DMS79 (cell line): ENCODE data around the gene PARD3B.
A peak's percentile ranks its signal among the peaks of the same experiment; 100 is the strongest.

Source experiments
- DNase-seq: peaks from one replicate; lab custom pipeline; 2025; lab: John Stamatoyannopoulos, UW

The PARD3B gene

DNA sequence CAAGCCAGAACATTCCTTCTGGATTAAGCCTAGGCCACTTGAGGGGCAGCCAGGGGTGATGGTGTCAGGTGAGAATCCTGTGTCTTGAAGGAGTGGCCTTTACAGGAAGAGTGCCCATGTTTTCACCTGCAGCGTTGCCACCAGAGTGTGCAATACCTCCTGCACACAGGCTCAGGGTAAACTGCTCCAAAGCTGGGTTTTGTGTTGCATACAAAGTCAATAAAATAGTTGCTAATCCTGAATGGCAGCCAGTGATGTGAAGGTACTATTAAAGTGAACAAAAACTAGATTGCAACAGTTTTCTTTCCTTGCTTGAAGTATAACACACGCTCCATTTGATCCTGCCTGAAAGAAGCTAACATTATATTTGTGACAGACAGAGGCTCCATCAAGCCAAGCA is 1072.6 kb downstream of the PARD3B start:
- no peak for DNase-seq

DNA sequence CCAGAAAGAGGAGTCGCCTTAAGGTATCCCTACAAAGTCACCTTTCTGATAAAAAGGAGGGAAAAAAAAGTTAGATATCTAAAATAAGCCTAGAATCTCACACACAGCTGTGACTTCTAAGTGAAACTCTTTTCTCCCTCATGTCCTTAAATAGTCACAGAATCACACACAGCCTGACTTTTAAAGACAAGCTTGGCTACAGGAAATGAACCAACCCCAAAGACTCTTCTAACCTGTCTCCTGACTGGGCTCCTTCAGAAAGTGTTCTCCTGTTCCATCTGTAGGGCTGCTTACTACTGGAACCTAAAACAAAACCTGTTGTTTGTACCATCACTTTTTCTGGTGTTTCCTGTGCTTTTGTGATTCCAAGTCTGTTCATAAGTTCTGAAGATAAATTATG is 1074.3 kb downstream of the PARD3B start:
- DNase-seq: no peak

DNA sequence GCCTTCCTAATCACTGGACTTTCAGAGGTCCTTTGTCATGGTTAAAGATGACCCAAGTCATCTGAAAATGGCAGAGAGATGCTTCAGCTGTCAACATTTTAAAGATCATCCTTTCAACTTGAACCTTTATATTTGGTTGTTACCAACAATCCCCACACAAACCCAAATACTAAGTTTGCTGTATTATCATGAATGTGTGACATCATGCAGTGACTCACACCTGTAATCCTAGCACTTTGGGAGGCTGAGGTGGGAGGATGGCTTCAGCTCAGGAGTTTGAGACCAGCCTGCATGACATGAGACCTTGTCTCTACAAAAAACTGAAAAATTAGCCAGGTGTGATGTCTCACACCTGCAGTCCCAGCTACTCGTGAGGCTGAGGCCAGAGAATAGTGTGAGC is 1081.8 kb downstream of the PARD3B start:
- no peak for DNase-seq

DNA sequence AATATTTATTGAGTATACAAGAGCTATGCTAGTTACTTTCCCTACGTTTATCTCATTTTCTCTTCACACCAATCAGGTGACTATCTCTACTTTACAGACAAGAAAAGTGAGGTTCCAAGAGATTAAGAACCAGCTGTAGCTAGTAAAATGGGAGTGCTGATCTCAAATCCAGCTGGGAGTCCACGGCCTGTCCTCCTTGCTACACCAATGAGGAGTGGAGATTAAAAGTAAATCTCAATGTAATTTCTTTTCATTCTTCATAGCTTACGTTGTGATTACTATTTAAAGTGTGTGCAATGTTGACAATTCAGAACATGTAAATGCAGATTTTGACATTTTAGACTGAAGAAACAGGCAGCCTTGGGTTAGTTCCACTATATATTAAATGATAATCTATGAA is 1083.1 kb downstream of the PARD3B start:
- no peak for DNase-seq

DNA sequence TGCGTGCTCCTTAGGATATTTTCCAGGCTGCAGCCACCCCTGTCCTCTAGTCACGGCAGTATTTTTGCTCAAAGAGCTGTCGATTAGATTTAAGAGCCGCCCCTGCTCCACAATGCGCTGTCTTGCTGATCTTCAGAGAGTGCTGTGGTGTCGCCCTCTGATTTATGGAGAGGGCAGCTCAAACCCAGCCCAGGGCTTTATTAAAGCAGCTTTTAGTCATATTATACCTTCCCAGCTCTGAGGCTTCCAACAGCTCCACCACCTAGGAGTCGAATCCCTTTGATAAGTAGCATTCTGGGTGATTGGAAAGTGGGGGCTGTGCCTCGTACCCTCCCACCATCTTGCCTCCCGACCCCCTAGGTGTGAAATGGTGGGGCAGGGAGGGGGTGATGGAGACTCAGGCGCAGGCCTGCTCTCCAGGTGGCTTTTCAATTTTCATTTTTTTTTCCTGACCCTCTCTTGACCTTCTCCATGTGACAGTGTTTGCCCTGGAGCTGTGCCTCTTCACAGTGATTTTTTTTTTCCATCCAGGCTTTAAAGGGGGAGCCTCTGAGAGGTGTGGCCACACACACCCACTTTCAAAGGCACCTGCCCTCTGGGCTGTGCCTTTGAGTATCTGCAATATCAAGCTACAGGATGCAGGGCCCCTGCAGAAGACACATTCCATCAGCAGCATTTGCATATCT is 1084.0 kb downstream of the PARD3B start:
- no peak for DNase-seq

GRCh38 chr2:205633994-205634393 is 1088.7 kb downstream of the PARD3B start:
- no peak for DNase-seq

DNA sequence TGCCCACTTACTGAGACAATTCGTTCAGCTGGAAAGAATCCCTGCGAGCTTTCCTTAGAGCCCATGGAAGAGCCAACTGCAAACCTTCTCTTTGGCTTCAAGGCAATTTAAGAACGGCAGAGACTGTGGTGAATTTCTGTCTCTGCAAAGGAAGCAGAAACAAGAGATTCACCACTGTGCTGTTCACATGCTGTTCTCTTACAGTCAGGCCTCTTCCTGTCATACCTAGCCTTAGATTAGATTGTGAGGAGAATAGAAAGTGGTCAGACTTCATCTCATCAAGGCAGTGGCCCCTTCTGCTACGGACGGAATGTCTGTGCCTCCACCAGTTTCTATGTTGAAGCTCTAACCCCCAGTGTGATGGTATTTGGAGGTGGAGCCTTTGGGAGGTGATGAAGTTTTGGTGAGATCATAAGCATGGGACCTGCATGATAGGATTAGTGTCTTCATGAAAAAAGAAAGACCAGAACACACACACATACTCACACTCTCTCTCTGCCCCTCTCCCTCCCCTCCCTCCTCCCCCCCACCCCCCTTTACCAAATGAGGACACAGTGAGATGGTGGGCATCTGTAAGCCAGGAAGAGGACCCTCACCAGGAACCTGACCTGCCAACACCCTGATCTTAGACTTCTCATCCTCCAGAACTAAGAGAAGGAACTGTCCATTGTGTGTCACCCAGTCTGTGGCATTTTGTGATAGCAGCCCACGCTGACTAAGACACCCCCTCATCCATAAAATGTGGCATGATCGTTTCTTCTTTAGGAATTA is 1091.5 kb downstream of the PARD3B start:
- no peak for DNase-seq

GRCh38 chr2:205637320-205637602 is 1092.0 kb downstream of the PARD3B start:
- DNase-seq: no peak

- no peak for DNase-seq
Observed at GRCh38 chr2:205637779-205638503, 1092.7 kb downstream of the PARD3B start.

- no peak for DNase-seq
Observed at GRCh38 chr2:205640716-205641115, 1095.4 kb downstream of the PARD3B start.

- no peak for DNase-seq
Observed at GRCh38 chr2:205642599-205643356, 1097.5 kb downstream of the PARD3B start.

GRCh38 chr2:205643391-205643885 is 1098.2 kb downstream of the PARD3B start:
- no peak for DNase-seq

DNA sequence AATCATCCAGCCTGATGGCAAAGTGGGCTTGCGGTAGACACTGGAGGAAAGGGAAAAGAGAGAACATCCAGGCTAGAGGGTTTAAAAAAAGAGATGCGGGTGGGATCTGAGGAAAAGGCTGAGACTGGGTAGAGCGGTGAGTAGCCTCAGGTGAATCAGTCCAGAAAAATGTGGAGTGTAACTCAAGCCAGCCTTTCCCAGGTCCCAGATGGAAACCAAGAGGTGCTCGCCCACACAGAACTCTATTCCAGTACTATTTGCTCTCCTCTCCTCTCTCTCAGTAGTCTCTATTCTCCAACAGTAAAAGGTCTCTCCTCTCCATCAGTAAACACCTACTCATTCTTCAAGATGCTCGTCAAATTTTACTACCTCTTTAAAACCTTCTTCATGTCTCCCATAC is 1098.7 kb downstream of the PARD3B start:
- peak; percentile 50 for DNase-seq

- no peak for DNase-seq
Observed at GRCh38 chr2:205646680-205647079, 1101.4 kb downstream of the PARD3B start.

GRCh38 chr2:205650450-205650849 is 1105.2 kb downstream of the PARD3B start:
- no peak for DNase-seq

DNA sequence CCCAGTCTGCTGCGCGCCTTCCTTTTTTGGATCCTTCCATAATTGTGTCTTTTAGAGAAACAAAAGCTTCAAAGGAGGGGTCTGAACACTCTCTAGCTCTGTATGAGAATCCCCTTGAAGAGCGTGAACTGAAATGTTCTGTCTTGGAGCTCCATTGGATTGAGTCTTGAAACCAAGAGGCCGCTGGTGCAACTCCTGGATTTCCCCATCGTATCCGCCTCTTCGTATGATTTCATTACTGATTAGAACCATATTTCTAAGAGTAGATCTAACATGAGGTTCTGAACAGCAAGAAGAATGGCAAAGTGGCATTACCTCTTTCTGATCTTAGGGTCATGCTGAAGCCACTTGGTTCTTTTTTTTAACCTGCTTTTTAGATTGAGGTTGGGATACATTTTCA is 1105.7 kb downstream of the PARD3B start:
- no peak for DNase-seq

DNA sequence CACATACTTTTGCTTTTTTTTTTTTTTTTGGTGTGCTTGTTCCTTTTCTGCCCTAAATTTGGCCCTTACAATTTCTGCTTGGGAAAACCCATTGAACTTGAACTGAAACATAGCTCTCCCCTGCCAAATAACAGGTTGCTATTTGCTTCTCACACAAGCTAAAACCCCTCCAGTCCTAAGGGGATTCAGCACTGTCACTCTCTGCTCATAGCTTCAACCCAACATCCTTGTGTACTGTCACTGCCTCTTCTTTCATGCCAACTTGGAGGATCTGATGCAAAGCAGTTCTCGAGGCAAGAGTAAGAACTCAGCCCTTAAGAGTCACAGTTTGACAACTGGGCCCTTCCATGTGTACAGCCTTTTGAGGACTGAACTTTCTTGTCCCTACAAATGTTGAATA is 1106.4 kb downstream of the PARD3B start:
- DNase-seq: no peak

DNA sequence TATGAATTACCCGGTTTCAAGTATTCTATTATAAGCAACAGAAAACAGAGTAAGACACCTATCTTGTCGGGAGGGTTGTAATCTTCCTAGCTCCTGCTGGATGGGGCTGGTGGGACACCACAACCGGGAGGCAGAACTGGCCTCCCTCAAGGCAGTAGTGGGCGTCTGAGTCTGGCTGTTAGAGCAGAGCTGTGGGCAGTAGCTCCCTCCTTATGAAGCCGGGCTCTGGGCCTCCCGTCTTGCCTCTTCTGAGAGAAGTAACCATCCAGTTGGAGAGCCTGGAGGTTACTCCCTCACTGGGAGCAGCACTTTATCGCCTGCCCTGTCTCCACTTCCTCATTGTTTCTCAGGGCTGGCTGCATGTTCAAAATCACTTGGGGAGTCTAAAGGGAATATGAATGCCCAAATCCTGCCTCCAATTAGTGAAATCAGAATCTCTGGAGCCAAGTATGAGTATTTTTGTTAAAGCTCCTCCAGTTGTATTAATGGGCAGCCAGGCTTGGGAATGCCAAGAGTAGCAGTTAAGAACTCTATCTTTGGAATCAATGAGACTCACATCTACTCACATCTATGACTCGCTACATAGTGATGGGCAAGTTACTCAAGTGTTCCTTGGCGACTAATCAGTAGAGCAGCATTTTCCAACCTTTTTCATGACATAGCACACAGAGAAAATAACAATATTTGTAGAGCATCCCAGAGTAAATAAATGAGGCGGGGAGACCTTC is 1109.8 kb downstream of the PARD3B start:
- DNase-seq: no peak

DNA sequence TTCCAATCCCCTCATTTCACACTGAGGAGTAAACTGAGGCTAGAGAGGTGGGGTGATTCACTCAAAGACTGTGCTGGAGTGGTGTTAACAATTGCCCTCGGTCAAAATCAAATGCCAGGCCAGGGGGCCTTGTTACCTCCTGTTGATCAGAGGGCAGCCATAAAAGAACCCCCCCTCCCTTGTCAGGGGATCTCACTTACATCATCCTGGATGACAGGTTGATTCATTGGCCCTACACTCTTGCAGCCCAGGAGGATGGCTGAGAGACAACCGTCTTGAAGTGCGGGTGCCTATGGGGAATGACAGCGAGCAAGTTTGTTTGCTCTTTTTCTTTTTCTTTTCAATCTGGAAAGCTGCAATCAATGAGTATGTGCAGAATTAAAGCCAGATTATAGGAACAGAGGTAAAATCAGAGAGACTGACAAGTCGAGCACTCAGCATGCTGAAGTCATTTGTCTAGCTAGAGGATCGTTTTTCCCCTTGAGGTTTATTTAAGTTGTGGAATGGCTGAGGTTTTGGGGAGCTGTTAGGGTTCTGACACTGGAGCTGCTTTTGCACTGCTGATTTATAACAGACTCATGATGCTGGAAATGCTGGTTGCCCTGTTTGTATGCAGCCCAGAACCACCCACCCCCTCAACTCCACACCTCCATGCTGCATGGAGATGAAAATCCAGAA is 1110.6 kb downstream of the PARD3B start:
- no peak for DNase-seq

DNA sequence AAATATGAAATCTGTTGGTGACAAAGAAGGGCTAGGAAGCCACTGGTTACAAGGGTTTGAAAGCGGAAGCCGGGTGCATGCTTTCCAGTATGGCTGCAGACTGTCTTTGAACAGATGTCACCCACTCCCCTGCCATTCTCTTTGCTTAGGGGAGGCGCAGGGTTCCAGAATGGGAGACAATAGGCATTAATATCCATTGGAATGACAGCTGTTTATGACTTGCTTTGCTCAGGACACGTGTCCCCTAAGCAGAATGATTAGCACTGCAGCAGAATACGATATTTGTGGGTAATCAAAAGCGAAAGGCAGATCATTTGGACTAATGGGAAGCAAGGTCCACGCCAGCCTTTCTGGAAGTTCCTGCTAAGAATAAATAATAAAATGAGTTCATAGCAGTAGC is 1111.2 kb downstream of the PARD3B start:
- DNase-seq: no peak

DNA sequence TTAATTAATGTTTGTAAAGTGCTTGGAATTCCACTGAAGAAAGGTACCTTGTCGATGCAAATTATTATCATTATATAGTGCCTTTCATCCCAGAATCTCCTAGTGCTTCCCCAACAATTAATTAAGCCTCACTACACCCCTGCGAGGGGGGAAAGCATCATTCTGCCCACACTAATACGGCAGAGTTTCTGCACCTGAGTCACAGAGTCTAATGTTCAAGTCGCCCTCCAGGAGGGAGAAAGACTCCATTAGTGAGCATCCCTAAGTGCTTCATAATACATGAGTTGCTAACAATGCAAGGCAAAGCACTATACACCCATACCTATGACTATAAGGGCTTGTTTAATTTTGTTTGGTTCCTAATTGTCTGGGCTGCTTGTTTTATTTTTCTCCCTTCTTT is 1111.7 kb downstream of the PARD3B start:
- no peak for DNase-seq
